ENCODE results near the gene CLDN11.

The CLDN11 gene

DNA sequence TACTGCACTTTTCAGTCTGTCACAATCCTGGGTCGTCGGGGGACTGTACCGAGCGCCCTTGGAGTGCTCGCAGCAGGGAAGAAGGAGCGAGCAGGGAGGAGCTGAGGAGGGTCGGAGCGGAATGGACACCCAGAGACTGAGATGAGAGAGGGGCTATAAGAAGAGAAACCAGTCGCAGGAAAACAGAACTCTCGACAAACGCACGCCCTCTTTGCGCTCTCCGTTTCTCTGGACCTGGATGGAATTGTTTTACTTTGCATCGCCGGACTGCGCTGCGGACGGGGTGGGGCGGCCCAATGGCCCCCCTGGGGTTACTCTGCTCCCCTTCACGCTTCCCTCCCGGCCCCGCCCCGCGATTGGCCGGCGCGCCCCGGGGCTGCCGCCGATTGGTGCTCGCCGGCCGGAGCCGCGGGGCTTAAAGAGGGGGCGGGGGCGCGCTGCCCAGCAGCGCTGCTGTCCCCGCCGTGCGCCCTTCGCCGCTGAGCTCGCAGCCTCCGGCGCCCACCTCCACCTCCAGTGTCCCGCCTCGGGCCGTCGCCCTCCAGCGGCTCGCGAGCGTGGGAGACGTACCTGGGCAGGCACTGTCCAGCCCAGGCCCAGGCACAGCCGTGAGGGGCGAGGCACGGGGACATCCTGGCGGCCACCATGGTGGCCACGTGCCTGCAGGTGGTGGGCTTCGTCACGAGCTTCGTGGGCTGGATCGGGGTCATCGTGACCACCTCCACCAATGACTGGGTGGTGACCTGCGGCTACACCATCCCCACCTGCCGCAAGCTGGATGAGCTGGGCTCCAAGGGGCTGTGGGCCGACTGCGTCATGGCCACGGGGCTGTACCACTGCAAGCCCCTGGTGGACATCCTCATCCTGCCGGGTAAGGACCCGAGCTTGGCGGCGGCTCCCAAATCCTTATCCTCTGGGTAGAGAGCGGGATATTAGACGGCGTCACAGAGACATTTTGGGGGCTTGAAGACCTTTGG is at the start of gene CLDN11:
TSS of gene CLDN11 (plus strand) at position 447 of the 977 bp plus-strand sequence. CDS start at position 646, 199 bp downstream.
- no peak within 1 kb of the TSS for H3K27ac ChIP-seq (ENCODE audit: low read depth, low read length)
- H3K9me3 ChIP-seq (ENCODE audit: control insufficient read depth in 5 of 5, low read length in 5 of 5), result no peaks in the 10 kb centered on the region
- peak within 1 kb of the TSS in 2 of 5 donors; percentile 30 to 43 for H3K9ac ChIP-seq (ENCODE audit: low read length in 5 of 5)
- H3K36me3 ChIP-seq (ENCODE audit: control insufficient read depth in 5 of 5, insufficient read depth in 5 of 5, low read length in 5 of 5), result no peaks in the 10 kb centered on the region
- peaks cover 7 to 25% (median 13%) of the 10 kb centered on the region in 5 donors for H3K27me3 ChIP-seq (ENCODE audit: control insufficient read depth in 5 of 5, insufficient read depth in 4 of 5, low read length in 5 of 5)
- peaks cover 0 to 37% (median 33%) of the 10 kb centered on the region in 5 donors for H3K4me1 ChIP-seq (ENCODE audit: control insufficient read depth in 5 of 5, insufficient read depth in 5 of 5, low read length in 5 of 5)
- H3K4me3 ChIP-seq (ENCODE audit: low read depth in 1 of 5, low read length in 5 of 5), result peak within 1 kb of the TSS; percentile 57 to 73 (median 65)

GRCh38 chr3:170368921-170369320 is 49.7 kb upstream of the CLDN11 start:
- Histone ChIP-seq H3K4me1 (ENCODE audit: control insufficient read depth in 5 of 5, insufficient read depth in 5 of 5, low read length in 5 of 5) (peaks cover 0 to 24% (median 4%) of the 10 kb centered on the region in 5 donors), H3K9me3 (ENCODE audit: control insufficient read depth in 5 of 5, low read length in 5 of 5) (no peaks in the 10 kb centered on the region), H3K9ac (ENCODE audit: low read length in 5 of 5) (no peak overlapping the region), H3K36me3 (ENCODE audit: control insufficient read depth in 5 of 5, insufficient read depth in 5 of 5, low read length in 5 of 5) (peaks cover 0 to 4% (median 0%) of the 10 kb centered on the region in 5 donors), H3K27ac (ENCODE audit: low read depth, low read length) (no peak overlapping the region), H3K4me3 (ENCODE audit: low read depth in 1 of 5, low read length in 5 of 5) (no peak overlapping the region), H3K27me3 (ENCODE audit: control insufficient read depth in 5 of 5, insufficient read depth in 4 of 5, low read length in 5 of 5) (no peaks in the 10 kb centered on the region)

DNA sequence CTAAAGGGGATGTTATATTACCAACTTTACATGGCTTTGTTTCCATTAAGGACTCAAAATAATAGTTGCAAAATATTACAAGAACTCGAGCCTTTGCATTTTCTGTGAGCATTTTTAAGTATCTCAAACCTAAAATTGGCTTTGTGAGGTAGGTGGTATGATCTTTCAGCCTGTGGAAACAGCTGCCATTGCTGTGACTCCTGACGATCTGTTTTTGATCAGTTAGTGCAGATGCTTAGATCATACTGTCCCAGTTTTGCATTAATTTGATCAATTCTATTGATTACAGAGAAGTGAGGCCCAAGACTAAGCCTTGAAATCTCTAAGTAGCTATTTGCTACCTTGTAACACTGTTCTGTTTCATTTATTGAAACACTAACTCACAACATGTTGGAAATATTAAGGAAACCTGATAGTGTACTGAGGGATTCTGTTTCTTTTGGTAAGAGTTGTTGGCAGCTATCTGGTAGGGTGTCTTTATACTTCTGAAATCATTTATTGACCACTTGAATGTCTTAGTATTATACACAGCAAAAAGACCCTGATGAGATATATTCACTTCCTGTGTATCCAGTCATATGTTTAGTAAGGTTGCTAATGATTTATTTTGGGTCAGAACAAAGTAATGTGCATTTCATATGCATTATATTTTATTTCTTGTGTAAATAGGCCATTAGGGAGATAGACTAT is 46.3 kb upstream of the CLDN11 start:
- no peak overlapping the region for H3K4me3 ChIP-seq (ENCODE audit: low read depth in 1 of 5, low read length in 5 of 5)

GRCh38 chr3:170383567-170383966 is 35.1 kb upstream of the CLDN11 start:
- Histone ChIP-seq H3K4me1 (ENCODE audit: control insufficient read depth in 5 of 5, insufficient read depth in 5 of 5, low read length in 5 of 5) (peaks cover 0 to 4% (median 0%) of the 10 kb centered on the region in 5 donors), H3K4me3 (ENCODE audit: low read depth in 1 of 5, low read length in 5 of 5) (no peak overlapping the region), H3K27me3 (ENCODE audit: control insufficient read depth in 5 of 5, insufficient read depth in 4 of 5, low read length in 5 of 5) (no peaks in the 10 kb centered on the region), H3K36me3 (ENCODE audit: control insufficient read depth in 5 of 5, insufficient read depth in 5 of 5, low read length in 5 of 5) (peaks cover 13 to 41% (median 31%) of the 10 kb centered on the region in 5 donors), H3K27ac (ENCODE audit: low read depth, low read length) (no peak overlapping the region), H3K9ac (ENCODE audit: low read length in 5 of 5) (no peak overlapping the region), H3K9me3 (ENCODE audit: control insufficient read depth in 5 of 5, low read length in 5 of 5) (no peaks in the 10 kb centered on the region)

More for the DNA sequence above, 46.3 kb upstream of the CLDN11 start:
- no peaks in the 10 kb centered on the region for H3K36me3 ChIP-seq (ENCODE audit: control insufficient read depth in 5 of 5, insufficient read depth in 5 of 5, low read length in 5 of 5)
- H3K4me1 ChIP-seq (ENCODE audit: control insufficient read depth in 5 of 5, insufficient read depth in 5 of 5, low read length in 5 of 5), result peaks cover 0 to 16% (median 0%) of the 10 kb centered on the region in 5 donors
- no peaks in the 10 kb centered on the region for H3K27me3 ChIP-seq (ENCODE audit: control insufficient read depth in 5 of 5, insufficient read depth in 4 of 5, low read length in 5 of 5)
- H3K27ac ChIP-seq (ENCODE audit: low read depth, low read length), result no peak overlapping the region
- no peak overlapping the region for H3K9ac ChIP-seq (ENCODE audit: low read length in 5 of 5)
- no peaks in the 10 kb centered on the region for H3K9me3 ChIP-seq (ENCODE audit: control insufficient read depth in 5 of 5, low read length in 5 of 5)

- H3K27ac ChIP-seq (ENCODE audit: low read depth, low read length), result no peak overlapping the region
- no peaks in the 10 kb centered on the region for H3K27me3 ChIP-seq (ENCODE audit: control insufficient read depth in 5 of 5, insufficient read depth in 4 of 5, low read length in 5 of 5)
- no peak overlapping the region for H3K4me3 ChIP-seq (ENCODE audit: low read depth in 1 of 5, low read length in 5 of 5)
- peaks cover 17 to 46% (median 34%) of the 10 kb centered on the region in 5 donors for H3K36me3 ChIP-seq (ENCODE audit: control insufficient read depth in 5 of 5, insufficient read depth in 5 of 5, low read length in 5 of 5)
- no peaks in the 10 kb centered on the region for H3K4me1 ChIP-seq (ENCODE audit: control insufficient read depth in 5 of 5, insufficient read depth in 5 of 5, low read length in 5 of 5)
- no peak overlapping the region for H3K9ac ChIP-seq (ENCODE audit: low read length in 5 of 5)
- H3K9me3 ChIP-seq (ENCODE audit: control insufficient read depth in 5 of 5, low read length in 5 of 5), result no peaks in the 10 kb centered on the region
Measured at GRCh38 chr3:170386468-170386867, 32.2 kb upstream of the CLDN11 start.

DNA sequence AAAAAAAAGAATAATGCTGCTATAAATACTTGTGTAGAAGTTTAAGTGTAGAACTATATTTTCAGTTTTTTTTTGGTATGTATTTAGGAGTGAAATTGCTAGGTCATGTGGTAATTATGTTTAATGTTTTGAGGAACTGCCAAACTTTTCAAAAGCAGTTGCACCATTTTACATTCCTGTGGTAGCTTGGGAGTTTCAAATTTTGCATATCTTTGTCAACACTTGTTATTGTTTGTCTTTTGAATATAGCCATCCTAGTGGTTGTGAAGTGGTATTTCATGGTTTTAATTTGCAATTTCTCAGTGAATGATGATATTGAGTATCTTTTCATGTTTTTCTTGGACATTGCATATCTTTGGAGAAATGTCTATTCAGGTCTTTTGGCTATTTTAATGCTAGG is 30.7 kb upstream of the CLDN11 start:
- H3K27me3 ChIP-seq (ENCODE audit: control insufficient read depth in 5 of 5, insufficient read depth in 4 of 5, low read length in 5 of 5), result no peaks in the 10 kb centered on the region
- peaks cover 17 to 55% (median 42%) of the 10 kb centered on the region in 5 donors for H3K36me3 ChIP-seq (ENCODE audit: control insufficient read depth in 5 of 5, insufficient read depth in 5 of 5, low read length in 5 of 5)
- no peak overlapping the region for H3K9ac ChIP-seq (ENCODE audit: low read length in 5 of 5)
- H3K9me3 ChIP-seq (ENCODE audit: control insufficient read depth in 5 of 5, low read length in 5 of 5), result no peaks in the 10 kb centered on the region
- H3K4me3 ChIP-seq (ENCODE audit: low read depth in 1 of 5, low read length in 5 of 5), result no peak overlapping the region
- no peak overlapping the region for H3K27ac ChIP-seq (ENCODE audit: low read depth, low read length)
- H3K4me1 ChIP-seq (ENCODE audit: control insufficient read depth in 5 of 5, insufficient read depth in 5 of 5, low read length in 5 of 5), result no peaks in the 10 kb centered on the region

GRCh38 chr3:170391108-170391507 is 27.6 kb upstream of the CLDN11 start:
- Histone ChIP-seq H3K27ac (ENCODE audit: low read depth, low read length) (no peak overlapping the region), H3K36me3 (ENCODE audit: control insufficient read depth in 5 of 5, insufficient read depth in 5 of 5, low read length in 5 of 5) (peaks cover 8 to 38% (median 29%) of the 10 kb centered on the region in 5 donors), H3K9me3 (ENCODE audit: control insufficient read depth in 5 of 5, low read length in 5 of 5) (no peaks in the 10 kb centered on the region), H3K4me3 (ENCODE audit: low read depth in 1 of 5, low read length in 5 of 5) (no peak overlapping the region), H3K9ac (ENCODE audit: low read length in 5 of 5) (no peak overlapping the region), H3K4me1 (ENCODE audit: control insufficient read depth in 5 of 5, insufficient read depth in 5 of 5, low read length in 5 of 5) (no peaks in the 10 kb centered on the region), H3K27me3 (ENCODE audit: control insufficient read depth in 5 of 5, insufficient read depth in 4 of 5, low read length in 5 of 5) (no peaks in the 10 kb centered on the region)

DNA sequence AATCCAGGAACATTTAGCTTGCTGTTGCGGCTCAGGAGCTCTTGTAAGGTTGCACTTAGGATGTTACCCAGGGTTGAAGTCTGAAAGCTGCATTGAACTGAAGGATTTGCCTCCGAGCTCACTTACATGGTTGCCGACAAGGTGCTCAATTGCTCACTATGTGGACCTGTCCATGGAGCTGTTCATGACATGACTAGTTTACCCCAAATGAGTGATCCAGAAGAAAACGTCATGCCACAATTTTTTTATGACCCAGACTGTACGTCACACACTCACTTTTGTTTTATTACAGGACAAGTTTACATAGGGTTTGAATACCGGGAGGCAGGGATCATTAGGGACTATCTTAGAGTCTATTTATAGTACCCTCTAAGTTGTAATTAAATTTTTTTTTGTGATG is 21.0 kb upstream of the CLDN11 start:
- Histone ChIP-seq H3K36me3 (ENCODE audit: control insufficient read depth in 5 of 5, insufficient read depth in 5 of 5, low read length in 5 of 5) (peaks cover 0 to 12% (median 2%) of the 10 kb centered on the region in 5 donors), H3K27ac (ENCODE audit: low read depth, low read length) (no peak overlapping the region), H3K9ac (ENCODE audit: low read length in 5 of 5) (no peak overlapping the region), H3K4me3 (ENCODE audit: low read depth in 1 of 5, low read length in 5 of 5) (no peak overlapping the region), H3K4me1 (ENCODE audit: control insufficient read depth in 5 of 5, insufficient read depth in 5 of 5, low read length in 5 of 5) (no peaks in the 10 kb centered on the region), H3K9me3 (ENCODE audit: control insufficient read depth in 5 of 5, low read length in 5 of 5) (no peaks in the 10 kb centered on the region), H3K27me3 (ENCODE audit: control insufficient read depth in 5 of 5, insufficient read depth in 4 of 5, low read length in 5 of 5) (no peaks in the 10 kb centered on the region)

- Histone ChIP-seq H3K4me3 (ENCODE audit: low read depth in 1 of 5, low read length in 5 of 5) (no peak overlapping the region), H3K4me1 (ENCODE audit: control insufficient read depth in 5 of 5, insufficient read depth in 5 of 5, low read length in 5 of 5) (no peaks in the 10 kb centered on the region), H3K27ac (ENCODE audit: low read depth, low read length) (no peak overlapping the region), H3K9me3 (ENCODE audit: control insufficient read depth in 5 of 5, low read length in 5 of 5) (no peaks in the 10 kb centered on the region), H3K27me3 (ENCODE audit: control insufficient read depth in 5 of 5, insufficient read depth in 4 of 5, low read length in 5 of 5) (no peaks in the 10 kb centered on the region), H3K9ac (ENCODE audit: low read length in 5 of 5) (no peak overlapping the region), H3K36me3 (ENCODE audit: control insufficient read depth in 5 of 5, insufficient read depth in 5 of 5, low read length in 5 of 5) (no peaks in the 10 kb centered on the region)
Measured at GRCh38 chr3:170405101-170405500, 13.6 kb upstream of the CLDN11 start.

Measured in subcutaneous abdominal adipose tissue (tissue), 5 donors.